Measurements from ENCODE around the gene TJP1.

DNA sequence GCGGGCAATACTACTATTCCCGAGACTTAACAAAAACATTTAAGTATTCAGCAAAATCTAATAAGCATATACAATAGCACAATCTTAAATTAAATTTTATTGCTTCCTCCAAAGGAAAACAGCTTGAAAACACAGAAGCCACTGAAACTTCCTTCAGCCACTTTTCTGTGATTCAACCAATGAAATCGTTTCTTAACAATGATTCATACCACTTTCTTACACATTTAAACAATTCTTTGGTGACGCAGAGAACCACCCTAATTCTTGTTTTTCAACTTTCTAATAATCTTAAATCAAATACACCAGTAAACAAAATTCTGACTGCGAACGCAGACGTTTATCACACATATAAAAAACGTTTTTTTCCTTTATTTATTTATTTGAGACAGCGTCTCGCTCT, 4.1 kb downstream of the TJP1 start:
- TF ChIP-seq, protein P1, sequence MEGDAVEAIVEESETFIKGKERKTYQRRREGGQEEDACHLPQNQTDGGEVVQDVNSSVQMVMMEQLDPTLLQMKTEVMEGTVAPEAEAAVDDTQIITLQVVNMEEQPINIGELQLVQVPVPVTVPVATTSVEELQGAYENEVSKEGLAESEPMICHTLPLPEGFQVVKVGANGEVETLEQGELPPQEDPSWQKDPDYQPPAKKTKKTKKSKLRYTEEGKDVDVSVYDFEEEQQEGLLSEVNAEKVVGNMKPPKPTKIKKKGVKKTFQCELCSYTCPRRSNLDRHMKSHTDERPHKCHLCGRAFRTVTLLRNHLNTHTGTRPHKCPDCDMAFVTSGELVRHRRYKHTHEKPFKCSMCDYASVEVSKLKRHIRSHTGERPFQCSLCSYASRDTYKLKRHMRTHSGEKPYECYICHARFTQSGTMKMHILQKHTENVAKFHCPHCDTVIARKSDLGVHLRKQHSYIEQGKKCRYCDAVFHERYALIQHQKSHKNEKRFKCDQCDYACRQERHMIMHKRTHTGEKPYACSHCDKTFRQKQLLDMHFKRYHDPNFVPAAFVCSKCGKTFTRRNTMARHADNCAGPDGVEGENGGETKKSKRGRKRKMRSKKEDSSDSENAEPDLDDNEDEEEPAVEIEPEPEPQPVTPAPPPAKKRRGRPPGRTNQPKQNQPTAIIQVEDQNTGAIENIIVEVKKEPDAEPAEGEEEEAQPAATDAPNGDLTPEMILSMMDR (IDR thresholded peaks at IDR 0.05), result no peak
- TF ChIP-seq EZH2 (IDR thresholded peaks at IDR 0.05; ENCODE audit: borderline replicate concordance, insufficient read depth, low read depth, low read length, poor library complexity, severe bottlenecking), result no peak

Data from B cell (primary cell).